Measurements from ENCODE around the gene CELF4. TPM values are rescaled to one million over a fixed set of nuclear protein-coding genes. Genes with fewer than 3 reads are reported as not detected.
"Not testable (repeated sequence)": the region's sequence is repeated elsewhere in the genome, so short reads cannot be mapped to it uniquely, and the experiment has no call there.

Gene CELF4
- total RNA-seq, 3 donors from 2014 or later (not counting 1 experiment from before 2014, with no cell fraction given) = not detected

GRCh38 chr18:37362158-37362890, 203.3 kb downstream of the CELF4 start:
- H3K9me3 Mint-ChIP-seq = no peaks in the 10 kb centered on the region
- 29% methylated on average over 21 of the region's 21 CpGs for WGBS (ENCODE audit: insufficient coverage)
- no peaks in the 10 kb centered on the region for H3K4me1 ChIP-seq (ENCODE audit: control insufficient read depth, insufficient read depth, low read length)
- H3K27me3 ChIP-seq (ENCODE audit: control insufficient read depth, insufficient read depth, low read length) = no peaks in the 10 kb centered on the region
- H3K4me3 ChIP-seq (ENCODE audit: low read length) = no peak overlapping the region
- no peaks in the 10 kb centered on the region for H3K36me3 Mint-ChIP-seq
- no peak for DNase-seq
- intact Hi-C loops (cut with micrococcal nuclease) = no loop called here
- H3K36me3 ChIP-seq (ENCODE audit: control insufficient read depth, insufficient read depth, low read length) = no peaks in the 10 kb centered on the region
- no peak for ATAC-seq
- peaks cover 13 to 19% of the 10 kb centered on the region in 2 donors for H3K27me3 Mint-ChIP-seq (ENCODE audit: low read depth in 2 of 2)
- no peak overlapping the region for H3K4me3 Mint-ChIP-seq
- no peaks in the 10 kb centered on the region for H3K4me1 Mint-ChIP-seq
- H3K27ac ChIP-seq (ENCODE audit: low read length) = no peak overlapping the region
- no peak for TF ChIP-seq CTCF (IDR thresholded peaks at IDR 0.05)
- H3K9me3 ChIP-seq (ENCODE audit: control insufficient read depth, insufficient read depth, low read length) = no peaks in the 10 kb centered on the region
- no peak overlapping the region for H3K27ac Mint-ChIP-seq

GRCh38 chr18:37361335-37362157, 204.1 kb downstream of the CELF4 start:
- H3K27me3 ChIP-seq (ENCODE audit: control insufficient read depth, insufficient read depth, low read length) = no peaks in the 10 kb centered on the region
- no peaks in the 10 kb centered on the region for H3K36me3 ChIP-seq (ENCODE audit: control insufficient read depth, insufficient read depth, low read length)
- Mint-ChIP-seq H3K9me3 (no peaks in the 10 kb centered on the region), H3K36me3 (no peaks in the 10 kb centered on the region), H3K27me3 (ENCODE audit: low read depth in 2 of 2) (peaks cover 13 to 19% of the 10 kb centered on the region in 2 donors), H3K27ac (no peak overlapping the region), H3K4me1 (no peaks in the 10 kb centered on the region), H3K4me3 (no peak overlapping the region)
- 37% methylated on average over 19 of the region's 19 CpGs for WGBS (ENCODE audit: insufficient coverage)
- DNase-seq (no peak), ATAC-seq (no peak)
- no peak for TF ChIP-seq CTCF (IDR thresholded peaks at IDR 0.05)
- H3K4me1 ChIP-seq (ENCODE audit: control insufficient read depth, insufficient read depth, low read length) = no peaks in the 10 kb centered on the region
- H3K27ac ChIP-seq (ENCODE audit: low read length) = no peak overlapping the region
- intact Hi-C loops (cut with micrococcal nuclease) = no loop called here
- no peaks in the 10 kb centered on the region for H3K9me3 ChIP-seq (ENCODE audit: control insufficient read depth, insufficient read depth, low read length)
- H3K4me3 ChIP-seq (ENCODE audit: low read length) = no peak overlapping the region

GRCh38 chr18:37358061-37358460, 207.5 kb downstream of the CELF4 start:
- H3K4me3 Mint-ChIP-seq; H3K9me3 ChIP-seq (ENCODE audit: control insufficient read depth, insufficient read depth, low read length); H3K36me3 ChIP-seq (ENCODE audit: control insufficient read depth, insufficient read depth, low read length); ATAC-seq; H3K4me1 Mint-ChIP-seq; H3K27ac ChIP-seq (ENCODE audit: low read length); H3K9me3 Mint-ChIP-seq; H3K4me3 ChIP-seq (ENCODE audit: low read length); DNase-seq; H3K36me3 Mint-ChIP-seq; H3K27ac Mint-ChIP-seq; H3K27me3 ChIP-seq (ENCODE audit: control insufficient read depth, insufficient read depth, low read length); H3K27me3 Mint-ChIP-seq (ENCODE audit: low read depth in 2 of 2); H3K4me1 ChIP-seq (ENCODE audit: control insufficient read depth, insufficient read depth, low read length); intact Hi-C loops (cut with micrococcal nuclease): not testable (repeated sequence)
- 70% methylated on average over 9 of the region's 9 CpGs for WGBS (ENCODE audit: insufficient coverage)

GRCh38 chr18:37355772-37356171, 209.8 kb downstream of the CELF4 start:
- Histone ChIP-seq H3K27ac (ENCODE audit: low read length) (no peak overlapping the region), H3K4me1 (ENCODE audit: control insufficient read depth, insufficient read depth, low read length) (no peaks in the 10 kb centered on the region), H3K27me3 (ENCODE audit: control insufficient read depth, insufficient read depth, low read length) (no peaks in the 10 kb centered on the region), H3K36me3 (ENCODE audit: control insufficient read depth, insufficient read depth, low read length) (no peaks in the 10 kb centered on the region), H3K4me3 (ENCODE audit: low read length) (no peak overlapping the region), H3K9me3 (ENCODE audit: control insufficient read depth, insufficient read depth, low read length) (no peaks in the 10 kb centered on the region)
- intact Hi-C loops (cut with micrococcal nuclease) = no loop called here
- Mint-ChIP-seq H3K27ac (no peak overlapping the region), H3K4me1 (no peaks in the 10 kb centered on the region), H3K27me3 (ENCODE audit: low read depth in 2 of 2) (no peaks in the 10 kb centered on the region), H3K9me3 (no peaks in the 10 kb centered on the region), H3K36me3 (no peaks in the 10 kb centered on the region), H3K4me3 (no peak overlapping the region)
- WGBS (ENCODE audit: insufficient coverage) = 96% methylated on average over 2 of the region's 3 CpGs
- no peak for TF ChIP-seq CTCF (IDR thresholded peaks at IDR 0.05)
- ATAC-seq (no peak), DNase-seq (no peak)
